A549 (cell line): ENCODE measurements around the gene HEG1. TPM values are rescaled to one million over a fixed set of nuclear protein-coding genes. Genes with fewer than 3 reads are reported as not detected.

Source experiments
- ATAC-seq, 2 experiments: fragments of 200-7000 bp in 1 of 2; fragments of >200 bp in 1 of 2; cut with Nextera tagmentation in 1 of 2; cut with Tn5 transposase in 1 of 2; 3 replicates each; pipeline versions ENCODE4 v1.8.0 to v1.9.1; 2018 to 2020; ENCODE audit warnings: mild to moderate bottlenecking in 1 of 2, moderate library complexity in 1 of 2
- CTCF ChIA-PET: fragments of 300-600 bp; sonication (Branson Sonifier 250); formaldehyde crosslinking; extraction: SDS; loops from one replicate; lab custom pipeline; 2021; ENCODE audit warnings: antibody characterized with exemption, inconsistent platforms; lab: Yijun Ruan, JAX
- POLR2A ChIA-PET: fragments of 350-600 bp; formaldehyde crosslinking; extraction: SDS; loops from one replicate; lab custom pipeline; 2021; ENCODE audit warnings: antibody characterized with exemption, inconsistent platforms; lab: Yijun Ruan, JAX
- DNase-seq, 2 experiments: peaks; one replicate each; pipeline versions ENCODE4 v3.0.0 to v3.0.0-alpha.2; 2011 to 2016; ENCODE audit warnings: low read depth in 1 of 2, low spot score in 1 of 2
- FAIRE-seq: peaks from 2 replicates; lab custom pipeline; 2011; peaks lifted over from hg19 to GRCh38; lab: Jason Lieb, UNC
- H3K27ac ChIP-seq, 2 experiments: fragments of >200 bp; sonication (Bioruptor Twin); formaldehyde crosslinking; 3 replicates each; pipeline ENCODE4 v1.5.1; 2016 to 2017
- H3K4me1 ChIP-seq: fragments of >200 bp; sonication (Bioruptor Twin); formaldehyde crosslinking; 3 replicates; pipeline ENCODE4 v1.6.1; 2016
- H3K4me2 ChIP-seq: fragments of >200 bp; sonication (Bioruptor Twin); formaldehyde crosslinking; 3 replicates; pipeline ENCODE4 v1.6.1; 2016
- H3K4me3 ChIP-seq: fragments of >200 bp; sonication (Bioruptor Twin); formaldehyde crosslinking; 3 replicates; pipeline ENCODE4 v1.5.1; 2016
- H3K9me3 ChIP-seq: fragments of >200 bp; sonication (Bioruptor Twin); formaldehyde crosslinking; 3 replicates; pipeline ENCODE4 v1.6.1; 2016
- ESRRA ChIP-seq: fragments of 150-350 bp; IDR thresholded peaks from 2 replicates; pipeline ENCODE4 v1.6.1; 2014; ENCODE audit warnings: mild to moderate bottlenecking, low read length, borderline replicate concordance
- FOSL2 ChIP-seq, 2 experiments: fragments of 450-650 bp in 1 of 2; fragments of >200 bp in 1 of 2; sonication (Bioruptor Twin) in 1 of 2; formaldehyde crosslinking; IDR thresholded peaks; 2 replicates each; pipeline versions ENCODE4 v1.5.0 to v1.6.1; 2016 to 2020; ENCODE audit warnings: mild to moderate bottlenecking in 1 of 2, moderate library complexity in 1 of 2
- GATA3 ChIP-seq: IDR thresholded peaks from 2 replicates; pipeline ENCODE4 v1.6.1; 2012; ENCODE audit warnings: borderline replicate concordance
- HDAC2 ChIP-seq: fragments of 200-600 bp; sonication (generic); IDR thresholded peaks from 2 replicates; pipeline ENCODE4 v1.6.1; 2016
- HES2 ChIP-seq: fragments of >200 bp; sonication (Bioruptor Twin); formaldehyde crosslinking; IDR thresholded peaks from 2 replicates; pipeline ENCODE4 v1.6.1; 2016
- PBX3 ChIP-seq: IDR thresholded peaks from 2 replicates; pipeline ENCODE4 v1.6.1; 2012
- POLR2AphosphoS2 ChIP-seq: conservative IDR thresholded peaks from 2 replicates; pipeline ENCODE4 v1.6.1; 2012; ENCODE audit warnings: low read length, improper control_type of control experiment, inconsistent platforms
- SMC3 ChIP-seq: fragments of >200 bp; sonication (Bioruptor Twin); formaldehyde crosslinking; IDR thresholded peaks from 3 replicates; pipeline ENCODE4 v1.6.1; 2018; ENCODE audit warnings: inconsistent platforms
- ZSCAN20 ChIP-seq: fragments of 250-450 bp; sonication (Bioruptor Pico); IDR thresholded peaks from 2 replicates; pipeline ENCODE4 v1.8.0; 2022; ENCODE audit warnings: mild to moderate bottlenecking, moderate library complexity
- WGBS: methylation state at CpG from one replicate; pipeline ENCODE4 v1.1.6; 2017; ENCODE audit errors: missing lambda C conversion rate; 5-methylcytosine and 5-hydroxymethylcytosine counted together
- polyA plus RNA-seq, 4 experiments: library from polyadenylated mRNA; depleted of rRNA in 3 of 4; stranded (reverse); fragments of >200 nt; fragmentation: RNase III in 1 of 4; extraction: RNeasy Plus Mini Kit Qiagen cat#74134 plus additional on column Dnase treatment in 1 of 4; gene quantifications; 2 replicates in 3 of 4; 3 replicates in 1 of 4; pipeline ENCODE4 v1.2.3, GENCODE V29; 2011 to 2017
- TF ChIP-seq, protein P1 (sequence below): IDR thresholded peaks from 2 replicates; pipeline ENCODE4 v1.6.1; 2012
- TF ChIP-seq, protein P2 (sequence below): fragments of >200 bp; sonication (Bioruptor Twin); formaldehyde crosslinking; IDR thresholded peaks from 3 replicates; pipeline ENCODE4 v1.6.1; 2016
- TF ChIP-seq, protein P3 (sequence below): fragments of 450-650 bp; IDR thresholded peaks from 2 replicates; pipeline ENCODE4 v1.6.1; 2014; ENCODE audit warnings: antibody characterized with exemption
- TF ChIP-seq, protein P4 (sequence below): fragments of 250-450 bp; sonication (Bioruptor Pico); IDR thresholded peaks from 2 replicates; pipeline ENCODE4 v1.5.0; 2021; ENCODE audit warnings: mild to moderate bottlenecking, moderate library complexity, borderline replicate concordance
- TF ChIP-seq, protein P5 (sequence below): fragments of 200-600 bp; sonication (generic); IDR thresholded peaks from 2 replicates; pipeline ENCODE4 v1.6.1; 2016; ENCODE audit warnings: antibody characterized with exemption, mild to moderate bottlenecking, moderate library complexity

The HEG1 gene
- polyA plus RNA-seq, 2 of the 4 experiments (the other 2 are of a cell fraction): 5.4 to 5.6 TPM

DNA sequence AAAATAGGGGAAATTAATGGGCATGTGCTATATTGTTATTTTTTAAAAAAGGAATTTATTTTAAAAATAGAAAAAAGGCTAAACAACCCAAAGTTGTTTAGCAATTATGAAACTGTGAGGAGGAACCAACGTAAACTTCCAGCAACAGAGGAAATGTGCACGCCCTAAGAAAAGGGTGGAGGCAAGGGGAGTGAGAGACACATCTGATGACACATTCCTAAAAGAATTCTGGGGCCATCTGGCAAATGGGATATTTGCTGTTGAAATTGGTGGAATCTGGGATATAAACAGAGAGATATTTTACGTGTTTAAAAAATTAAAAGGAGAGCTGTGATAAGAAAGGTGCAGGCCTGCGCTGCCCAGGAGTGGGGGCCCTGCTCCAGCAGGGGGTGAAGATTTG is 70.4 kb downstream of the HEG1 start:
- H3K4me1 ChIP-seq: peaks cover 27% of the 10 kb centered on the region
- ATAC-seq (peak; percentile 65 to 71; a peak in 5 of 6 replicates), FAIRE-seq (no peak), DNase-seq (peak; percentile 33 to 46)
- H3K27ac ChIP-seq: peak overlapping the region; percentile 77 to 93
- POLR2A ChIA-PET: no interaction called here
- peak overlapping the region; percentile 74 for H3K4me2 ChIP-seq
- TF ChIP-seq, protein P1, sequence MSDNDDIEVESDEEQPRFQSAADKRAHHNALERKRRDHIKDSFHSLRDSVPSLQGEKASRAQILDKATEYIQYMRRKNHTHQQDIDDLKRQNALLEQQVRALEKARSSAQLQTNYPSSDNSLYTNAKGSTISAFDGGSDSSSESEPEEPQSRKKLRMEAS: peak; percentile 36; the same call in 1 of the 2 replicates
- 0 out of 2 replicates have a peak, but pooled peaks have one; percentile 17 for TF ChIP-seq GATA3
- no peak for TF ChIP-seq HES2
- H3K4me3 ChIP-seq: no peak overlapping the region
- no peaks in the 10 kb centered on the region for H3K9me3 ChIP-seq
- CTCF ChIA-PET: interaction anchor here (0.8 kb wide), 1 partner anchor 61 kb away, joined by 4 read pairs; no protein-coding TSS in a partner anchor
- WGBS: 26% methylated on average over 4 of the region's 4 CpGs

GRCh38 chr3:124984754-124985153 is 71.0 kb downstream of the HEG1 start:
- DNase-seq (no peak), ATAC-seq (no peak), FAIRE-seq (no peak)
- Histone ChIP-seq H3K4me2 (peak overlapping the region; percentile 74), H3K9me3 (no peaks in the 10 kb centered on the region), H3K4me3 (no peak overlapping the region), H3K4me1 (peaks cover 27% of the 10 kb centered on the region)
- WGBS: 94% methylated on average over 3 of the region's 3 CpGs
- ChIA-PET POLR2A (no interaction called here), CTCF (no interaction called here)
- no peak for TF ChIP-seq ZSCAN20 (CRISPR knock-in tag)
- no peak for TF ChIP-seq HDAC2
- TF ChIP-seq, protein P2, sequence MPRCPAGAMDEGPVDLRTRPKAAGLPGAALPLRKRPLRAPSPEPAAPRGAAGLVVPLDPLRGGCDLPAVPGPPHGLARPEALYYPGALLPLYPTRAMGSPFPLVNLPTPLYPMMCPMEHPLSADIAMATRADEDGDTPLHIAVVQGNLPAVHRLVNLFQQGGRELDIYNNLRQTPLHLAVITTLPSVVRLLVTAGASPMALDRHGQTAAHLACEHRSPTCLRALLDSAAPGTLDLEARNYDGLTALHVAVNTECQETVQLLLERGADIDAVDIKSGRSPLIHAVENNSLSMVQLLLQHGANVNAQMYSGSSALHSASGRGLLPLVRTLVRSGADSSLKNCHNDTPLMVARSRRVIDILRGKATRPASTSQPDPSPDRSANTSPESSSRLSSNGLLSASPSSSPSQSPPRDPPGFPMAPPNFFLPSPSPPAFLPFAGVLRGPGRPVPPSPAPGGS: no peak
- TF ChIP-seq POLR2AphosphoS2: no peak
- TF ChIP-seq, protein P3, sequence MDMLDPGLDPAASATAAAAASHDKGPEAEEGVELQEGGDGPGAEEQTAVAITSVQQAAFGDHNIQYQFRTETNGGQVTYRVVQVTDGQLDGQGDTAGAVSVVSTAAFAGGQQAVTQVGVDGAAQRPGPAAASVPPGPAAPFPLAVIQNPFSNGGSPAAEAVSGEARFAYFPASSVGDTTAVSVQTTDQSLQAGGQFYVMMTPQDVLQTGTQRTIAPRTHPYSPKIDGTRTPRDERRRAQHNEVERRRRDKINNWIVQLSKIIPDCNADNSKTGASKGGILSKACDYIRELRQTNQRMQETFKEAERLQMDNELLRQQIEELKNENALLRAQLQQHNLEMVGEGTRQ: no peak
- no peak for TF ChIP-seq FOSL2 (IDR thresholded peaks at IDR 0.05)
- TF ChIP-seq FOSL2 (CRISPR knock-in tag; IDR thresholded peaks at IDR 0.05): no peak
- TF ChIP-seq PBX3: no peak
- TF ChIP-seq, all 56 proteins: peak for 0
- peak overlapping the region; percentile 77 to 93 for H3K27ac ChIP-seq

DNA sequence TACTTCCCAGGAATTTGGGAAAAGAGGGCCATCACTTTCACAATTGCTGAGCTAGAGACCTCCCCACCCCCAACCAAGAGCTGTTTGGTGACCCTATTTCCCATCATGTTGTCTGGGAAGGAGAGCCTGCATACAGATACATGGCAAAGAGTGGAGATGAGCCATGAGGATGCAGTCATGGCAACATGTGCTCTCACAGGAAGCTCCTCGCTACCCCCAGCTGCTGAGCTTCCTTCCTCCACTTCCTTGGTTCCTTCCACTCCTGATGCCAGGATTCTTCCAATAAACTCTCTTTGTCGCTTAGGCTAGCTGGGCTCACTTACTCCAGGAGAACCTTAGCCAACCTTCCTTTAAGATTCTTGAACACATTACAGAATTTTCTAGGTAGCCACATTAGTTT is 72.9 kb downstream of the HEG1 start:
- ATAC-seq: no peak
- no peak for FAIRE-seq
- no peak for DNase-seq
- Histone ChIP-seq H3K4me1 (peaks cover 27% of the 10 kb centered on the region), H3K9me3 (no peaks in the 10 kb centered on the region), H3K4me2 (no peak overlapping the region), H3K27ac (0 out of 6 replicates have a peak overlapping the region, but pooled peaks of 1 of the 2 experiments have one; percentile 7), H3K4me3 (no peak overlapping the region)
- ChIA-PET CTCF (interaction anchor here (1.1 to 1.9 kb wide), 5 partner anchors 12 to 456 kb away, joined by 3 to 8 read pairs (median 4); no protein-coding TSS in a partner anchor), POLR2A (no interaction called here)
- TF ChIP-seq, protein P3: no peak
- TF ChIP-seq, protein P4, sequence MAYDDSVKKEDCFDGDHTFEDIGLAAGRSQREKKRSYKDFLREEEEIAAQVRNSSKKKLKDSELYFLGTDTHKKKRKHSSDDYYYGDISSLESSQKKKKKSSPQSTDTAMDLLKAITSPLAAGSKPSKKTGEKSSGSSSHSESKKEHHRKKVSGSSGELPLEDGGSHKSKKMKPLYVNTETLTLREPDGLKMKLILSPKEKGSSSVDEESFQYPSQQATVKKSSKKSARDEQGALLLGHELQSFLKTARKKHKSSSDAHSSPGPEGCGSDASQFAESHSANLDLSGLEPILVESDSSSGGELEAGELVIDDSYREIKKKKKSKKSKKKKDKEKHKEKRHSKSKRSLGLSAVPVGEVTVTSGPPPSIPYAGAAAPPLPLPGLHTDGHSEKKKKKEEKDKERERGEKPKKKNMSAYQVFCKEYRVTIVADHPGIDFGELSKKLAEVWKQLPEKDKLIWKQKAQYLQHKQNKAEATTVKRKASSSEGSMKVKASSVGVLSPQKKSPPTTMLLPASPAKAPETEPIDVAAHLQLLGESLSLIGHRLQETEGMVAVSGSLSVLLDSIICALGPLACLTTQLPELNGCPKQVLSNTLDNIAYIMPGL: no peak
- TF ChIP-seq SMC3 (no peak), ESRRA (no peak)
- TF ChIP-seq, protein P5, sequence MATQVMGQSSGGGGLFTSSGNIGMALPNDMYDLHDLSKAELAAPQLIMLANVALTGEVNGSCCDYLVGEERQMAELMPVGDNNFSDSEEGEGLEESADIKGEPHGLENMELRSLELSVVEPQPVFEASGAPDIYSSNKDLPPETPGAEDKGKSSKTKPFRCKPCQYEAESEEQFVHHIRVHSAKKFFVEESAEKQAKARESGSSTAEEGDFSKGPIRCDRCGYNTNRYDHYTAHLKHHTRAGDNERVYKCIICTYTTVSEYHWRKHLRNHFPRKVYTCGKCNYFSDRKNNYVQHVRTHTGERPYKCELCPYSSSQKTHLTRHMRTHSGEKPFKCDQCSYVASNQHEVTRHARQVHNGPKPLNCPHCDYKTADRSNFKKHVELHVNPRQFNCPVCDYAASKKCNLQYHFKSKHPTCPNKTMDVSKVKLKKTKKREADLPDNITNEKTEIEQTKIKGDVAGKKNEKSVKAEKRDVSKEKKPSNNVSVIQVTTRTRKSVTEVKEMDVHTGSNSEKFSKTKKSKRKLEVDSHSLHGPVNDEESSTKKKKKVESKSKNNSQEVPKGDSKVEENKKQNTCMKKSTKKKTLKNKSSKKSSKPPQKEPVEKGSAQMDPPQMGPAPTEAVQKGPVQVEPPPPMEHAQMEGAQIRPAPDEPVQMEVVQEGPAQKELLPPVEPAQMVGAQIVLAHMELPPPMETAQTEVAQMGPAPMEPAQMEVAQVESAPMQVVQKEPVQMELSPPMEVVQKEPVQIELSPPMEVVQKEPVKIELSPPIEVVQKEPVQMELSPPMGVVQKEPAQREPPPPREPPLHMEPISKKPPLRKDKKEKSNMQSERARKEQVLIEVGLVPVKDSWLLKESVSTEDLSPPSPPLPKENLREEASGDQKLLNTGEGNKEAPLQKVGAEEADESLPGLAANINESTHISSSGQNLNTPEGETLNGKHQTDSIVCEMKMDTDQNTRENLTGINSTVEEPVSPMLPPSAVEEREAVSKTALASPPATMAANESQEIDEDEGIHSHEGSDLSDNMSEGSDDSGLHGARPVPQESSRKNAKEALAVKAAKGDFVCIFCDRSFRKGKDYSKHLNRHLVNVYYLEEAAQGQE: no peak
- WGBS: 95% methylated on average over 2 of the region's 2 CpGs
